Ureter (tissue), 1 donor: ENCODE results near the gene ATP2B3. TPM values are rescaled to one million over a fixed set of nuclear protein-coding genes. Genes with fewer than 3 reads are reported as not detected.

Experiments used
- DNase-seq: peaks from one replicate; pipeline ENCODE4 v3.0.0-alpha.2; 2020; ENCODE audit warnings: low spot score
- total RNA-seq: library from RNA; stranded (reverse); gene quantifications from one replicate; pipeline ENCODE4 v1.2.4, GENCODE V29; 2023
- donor health status: DM: yes; HTN: yes; CAD: no.

ATP2B3 gene
- total RNA-seq, 1 donor from 2014 or later, result not detected

DNA sequence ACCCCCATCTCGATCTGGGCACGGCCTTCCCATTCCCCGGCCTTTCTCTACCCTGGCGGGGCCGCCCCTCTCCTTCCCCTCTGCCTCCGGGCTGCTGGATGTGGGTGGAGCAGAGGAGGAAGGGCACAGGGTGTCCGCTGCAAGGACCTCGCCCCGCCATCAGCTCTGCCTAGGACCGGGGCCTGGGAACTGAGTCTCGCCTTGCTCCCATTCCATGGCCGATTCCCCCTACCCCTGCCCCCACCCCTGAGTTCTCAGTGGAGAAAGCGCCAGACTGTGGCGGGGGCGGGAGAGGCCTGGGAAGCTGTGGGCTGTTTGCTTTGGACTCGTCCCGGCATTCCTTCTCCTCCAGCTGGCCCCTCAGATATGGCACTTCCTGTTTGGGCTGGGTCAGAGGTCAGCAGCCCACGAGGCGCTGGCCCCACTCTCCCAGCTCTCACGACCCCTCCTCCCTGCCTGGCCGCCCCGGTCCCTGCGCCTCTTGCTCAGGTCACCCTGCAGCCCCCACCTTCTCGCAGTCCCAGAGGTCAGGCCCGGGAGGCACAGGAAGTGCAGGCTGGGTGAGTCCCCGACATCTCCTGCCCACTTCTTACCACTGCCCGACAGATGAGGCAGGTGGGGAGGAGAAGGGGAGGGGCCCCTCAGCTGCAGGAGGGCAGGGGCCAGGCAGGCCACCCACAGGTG lies 29.1 kb upstream of the ATP2B3 start:
- DNase-seq, result no peak

- no peak for DNase-seq
Observed at GRCh38 chrX:153490217-153490930, 27.1 kb upstream of the ATP2B3 start.

- DNase-seq, result no peak
Observed at GRCh38 chrX:153491351-153491914, 26.0 kb upstream of the ATP2B3 start.

GRCh38 chrX:153491918-153492317 lies 25.5 kb upstream of the ATP2B3 start:
- no peak for DNase-seq

GRCh38 chrX:153492543-153492942 lies 24.9 kb upstream of the ATP2B3 start:
- no peak for DNase-seq

DNA sequence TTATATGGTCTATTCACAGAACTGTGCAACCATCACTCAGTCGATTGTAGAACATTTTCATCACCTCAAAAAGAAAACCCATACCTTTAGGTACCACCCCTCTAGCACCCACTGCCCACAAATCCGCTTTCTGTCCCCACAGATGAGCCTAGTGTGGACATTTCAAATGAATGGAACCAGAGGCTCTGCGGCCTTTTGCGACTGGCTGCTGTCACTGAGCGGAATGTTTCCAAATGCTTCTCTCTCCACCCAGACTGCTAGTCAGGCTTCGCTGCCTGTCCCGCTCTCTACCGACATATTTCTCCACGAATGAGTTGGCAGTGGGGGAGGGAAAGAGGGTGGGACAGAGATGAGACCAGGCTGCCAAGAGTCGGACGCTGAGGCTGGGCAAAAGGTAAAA lies 24.4 kb upstream of the ATP2B3 start:
- DNase-seq, result no peak

GRCh38 chrX:153494061-153494460 lies 23.4 kb upstream of the ATP2B3 start:
- DNase-seq, result no peak

DNA sequence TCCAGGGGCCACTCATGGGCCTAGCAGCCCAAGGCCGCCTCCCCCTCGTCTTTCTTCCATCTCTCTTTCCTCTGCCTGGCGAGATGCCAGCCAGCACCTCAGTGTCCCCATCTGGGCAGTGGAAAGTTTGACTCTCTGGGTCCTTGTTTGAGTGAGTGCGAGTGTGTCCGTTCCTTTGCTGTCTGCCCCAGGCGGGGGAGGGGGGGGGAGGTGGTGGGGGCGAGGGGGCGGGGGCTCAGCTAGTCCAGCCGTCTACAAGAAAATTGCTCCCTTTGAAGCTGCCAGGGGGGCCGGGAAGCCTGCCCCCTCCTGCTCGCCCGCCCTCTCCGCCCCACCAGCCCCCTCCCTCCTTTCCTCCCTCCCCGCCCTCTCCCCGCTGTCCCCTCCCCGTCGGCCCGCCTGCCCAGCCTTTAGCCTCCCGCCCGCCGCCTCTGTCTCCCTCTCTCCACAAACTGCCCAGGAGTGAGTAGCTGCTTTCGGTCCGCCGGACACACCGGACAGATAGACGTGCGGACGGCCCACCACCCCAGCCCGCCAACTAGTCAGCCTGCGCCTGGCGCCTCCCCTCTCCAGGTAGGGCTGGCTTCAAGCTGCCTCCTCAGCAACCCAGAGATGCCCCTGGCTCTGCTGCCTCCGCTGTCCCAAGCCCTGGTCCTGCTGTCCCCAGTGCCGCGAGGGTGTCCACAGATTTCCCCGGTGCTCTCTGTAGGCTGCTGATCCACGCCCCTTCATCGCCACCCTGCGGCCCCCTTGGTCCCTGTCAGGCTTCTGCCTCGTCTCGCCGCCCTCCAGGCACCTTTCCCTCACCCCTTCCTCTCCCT lies 22.7 kb upstream of the ATP2B3 start, which contains the start of gene BGN:
BGN (plus strand) TSS at position 440 of the 821 bp plus-strand sequence. CDS start 9,652 bp downstream, outside the sequence.
- no peak for DNase-seq

DNA sequence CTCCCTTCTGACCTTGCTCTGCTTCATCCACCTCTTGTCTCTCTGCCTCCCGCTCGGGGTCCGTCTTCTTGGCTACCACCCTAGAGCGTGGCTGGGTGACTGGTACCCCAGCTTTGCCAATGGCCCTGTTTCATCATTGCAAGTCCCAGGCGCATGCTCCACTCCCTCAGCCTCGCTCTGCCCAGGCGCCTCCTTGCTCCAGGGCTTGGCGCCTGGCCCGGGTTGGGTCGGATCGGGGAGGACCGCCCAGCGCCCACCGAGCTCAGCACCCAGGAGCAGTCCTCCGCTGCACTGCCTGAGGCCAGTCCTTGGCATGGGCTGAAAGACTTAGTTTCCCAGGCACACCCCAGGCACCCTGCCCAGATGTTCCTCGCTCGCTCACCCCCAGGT lies 22.1 kb upstream of the ATP2B3 start:
- DNase-seq, result no peak

DNA sequence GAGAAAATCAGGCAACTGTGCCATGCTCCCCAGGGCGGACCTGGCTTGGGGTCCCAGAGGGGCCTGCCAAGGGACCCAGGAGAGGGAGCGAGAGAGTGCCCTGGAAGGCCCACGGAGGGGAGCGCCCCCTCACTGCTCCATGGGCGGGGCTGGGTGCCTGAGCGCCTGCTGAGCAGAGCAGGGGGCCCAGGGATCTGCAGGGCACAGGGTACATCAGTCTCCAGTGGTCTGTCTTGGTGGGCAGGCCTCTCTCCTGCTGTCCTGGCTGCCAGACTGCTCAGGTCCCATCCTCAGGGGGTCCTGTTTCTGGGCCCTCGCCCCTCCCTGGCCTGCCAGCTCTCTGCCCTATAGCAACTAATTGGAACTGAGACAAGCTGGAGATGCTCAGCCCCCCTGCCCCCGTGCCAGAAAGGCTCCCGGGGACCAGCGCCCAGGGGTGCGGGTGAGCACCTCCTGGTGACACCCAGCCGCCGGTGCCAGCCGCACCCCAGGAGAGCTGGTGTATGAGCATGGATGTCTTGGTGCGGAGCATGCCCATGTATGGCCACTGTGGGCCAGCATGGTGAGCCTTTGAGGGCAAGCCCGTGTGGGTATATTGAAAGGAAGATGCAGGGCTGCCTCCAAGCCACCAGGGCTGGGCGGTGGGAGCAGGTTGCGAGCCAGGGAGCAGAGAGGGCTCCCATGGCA lies 21.4 kb upstream of the ATP2B3 start:
- no peak for DNase-seq

DNA sequence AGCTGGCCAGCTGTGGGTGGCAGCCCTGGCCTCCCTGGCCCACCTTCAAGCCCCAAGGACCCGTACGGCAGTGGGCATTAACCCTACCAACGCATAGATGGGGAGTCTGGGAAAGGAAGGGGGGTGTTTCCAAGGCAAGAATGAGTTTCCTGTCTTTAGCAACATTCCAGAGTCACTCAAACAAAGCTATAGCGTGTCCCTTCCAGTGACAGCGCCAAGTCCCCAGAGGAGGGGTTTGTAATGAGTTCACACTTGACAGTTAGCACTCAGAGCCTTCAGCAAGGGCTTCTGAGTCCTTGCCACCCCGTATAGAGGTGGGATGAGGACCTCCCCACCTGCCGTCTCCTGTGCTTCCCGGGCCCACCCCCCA lies 20.9 kb upstream of the ATP2B3 start:
- no peak for DNase-seq

DNA sequence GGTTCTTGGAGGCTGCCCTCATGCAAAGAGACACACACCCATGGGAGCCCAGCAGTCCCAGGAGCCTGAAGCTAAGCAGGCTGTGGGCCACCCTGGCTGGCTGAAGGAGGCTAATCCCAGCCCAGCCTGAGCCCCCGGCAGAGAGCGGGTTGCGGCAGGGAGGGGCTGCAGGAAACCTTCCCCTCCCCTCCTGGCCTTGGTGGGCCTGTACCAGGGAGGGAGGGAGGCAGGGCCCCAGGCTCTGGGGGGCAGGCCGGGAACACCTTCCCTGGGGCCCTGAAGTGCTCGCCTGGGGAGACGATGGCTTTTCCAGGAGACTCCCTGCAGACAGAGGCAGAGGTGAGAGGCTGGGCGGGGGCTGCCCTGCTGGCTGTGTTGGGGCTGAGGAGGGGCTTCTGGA lies 19.0 kb upstream of the ATP2B3 start:
- no peak for DNase-seq

DNA sequence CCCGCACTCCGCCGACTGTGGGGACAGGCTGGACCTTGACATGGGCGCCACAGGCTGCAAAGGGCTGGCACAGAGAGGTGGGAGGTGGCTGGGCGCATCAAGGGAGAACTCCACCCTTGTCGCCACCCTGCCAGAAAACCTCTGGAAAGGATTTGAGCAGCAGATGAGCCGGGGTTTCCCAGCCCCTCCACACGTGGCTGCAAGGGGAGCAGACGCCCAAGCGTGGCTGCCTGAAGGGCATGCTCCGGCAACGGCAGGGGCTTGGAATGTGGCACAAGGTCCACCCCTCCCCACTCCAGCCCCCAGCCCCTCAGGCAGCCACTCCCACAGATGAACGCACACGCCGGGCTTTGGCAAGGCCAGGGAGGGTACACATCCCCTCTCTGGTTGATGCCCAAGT lies 18.1 kb upstream of the ATP2B3 start:
- no peak for DNase-seq

DNA sequence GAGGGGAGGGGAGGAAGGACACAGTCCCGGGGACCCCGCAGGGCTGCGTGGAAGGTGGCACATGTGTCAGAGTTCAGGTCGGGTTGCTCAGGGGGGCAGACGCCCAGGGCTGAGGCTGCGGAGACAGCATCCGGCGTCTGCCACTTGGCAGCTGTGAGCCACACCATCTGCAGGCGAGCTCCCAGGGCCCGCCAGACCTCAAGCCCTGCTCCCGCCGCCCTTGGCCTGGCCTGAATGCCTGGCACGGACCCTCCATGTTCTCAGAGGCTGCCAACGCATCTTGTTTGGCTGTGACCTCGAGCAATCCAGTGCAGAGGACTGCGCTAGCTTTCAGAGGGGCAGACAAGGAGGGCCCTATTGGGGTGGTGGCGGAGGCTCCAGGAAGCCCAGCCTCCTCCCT lies 17.6 kb upstream of the ATP2B3 start:
- no peak for DNase-seq

GRCh38 chrX:153500676-153501280 lies 16.7 kb upstream of the ATP2B3 start:
- DNase-seq, result no peak

- no peak for DNase-seq
Observed at GRCh38 chrX:153501530-153501929, 15.9 kb upstream of the ATP2B3 start.

GRCh38 chrX:153502131-153502530 lies 15.3 kb upstream of the ATP2B3 start:
- no peak for DNase-seq

DNA sequence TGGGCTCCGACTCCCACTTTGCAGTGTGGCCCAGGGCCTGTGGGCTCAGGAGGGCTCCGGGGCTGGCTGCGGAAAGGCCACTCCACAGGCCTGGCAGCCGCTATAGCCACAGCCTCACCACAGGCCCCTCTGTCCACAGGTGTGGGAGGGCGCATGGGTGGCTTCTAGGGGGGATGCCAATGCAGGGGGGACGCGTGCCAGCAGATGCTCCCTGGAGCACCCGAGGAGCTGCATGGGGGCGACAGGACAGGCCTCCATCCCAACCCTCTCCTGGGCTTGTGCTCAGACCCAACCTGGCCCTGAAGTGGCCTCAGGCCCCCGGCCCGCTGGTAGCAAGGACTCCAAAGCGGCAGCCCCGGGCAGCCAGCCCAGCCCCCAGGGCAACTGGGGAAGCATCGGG lies 14.6 kb upstream of the ATP2B3 start:
- no peak for DNase-seq

GRCh38 chrX:153504445-153505016 lies 12.9 kb upstream of the ATP2B3 start:
- DNase-seq, result no peak

GRCh38 chrX:153505361-153505760 lies 12.1 kb upstream of the ATP2B3 start:
- DNase-seq, result no peak
